Trophoblast cell (in vitro differentiated cells and primary cell): Measurements from ENCODE around the gene FOXL3.

Experiments used
- DNase-seq, 2 donors: peaks; one replicate each; pipeline ENCODE4 v3.0.0-alpha.2; 2016
- H2AFZ ChIP-seq: 2 replicates; pipeline ENCODE4 v1.6.1; 2013; ENCODE audit warnings: low read length, moderate library complexity, mild to moderate bottlenecking; ENCODE audit not compliant: insufficient read depth, poor library complexity
- H2AK5ac ChIP-seq: 2 replicates; pipeline ENCODE4 v1.6.1; 2013; ENCODE audit warnings: mild to moderate bottlenecking, low read length
- H2BK120ac ChIP-seq: 2 replicates; pipeline ENCODE4 v1.6.1; 2013; ENCODE audit warnings: low read length, mild to moderate bottlenecking, moderate library complexity; ENCODE audit not compliant: insufficient read depth, poor library complexity
- H2BK12ac ChIP-seq: 2 replicates; pipeline ENCODE4 v1.6.1; 2013; ENCODE audit warnings: mild to moderate bottlenecking, low read length, moderate library complexity
- H2BK5ac ChIP-seq: 2 replicates; pipeline ENCODE4 v1.6.1; 2013; ENCODE audit warnings: low read length, low read depth, moderate library complexity, mild to moderate bottlenecking; ENCODE audit not compliant: poor library complexity
- H3K14ac ChIP-seq: 2 replicates; pipeline ENCODE4 v1.6.1; 2013; ENCODE audit warnings: mild to moderate bottlenecking, low read length
- H3K18ac ChIP-seq: 2 replicates; pipeline ENCODE4 v1.6.1; 2013; ENCODE audit warnings: mild to moderate bottlenecking, low read length
- H3K23ac ChIP-seq: 2 replicates; pipeline ENCODE4 v1.6.1; 2013; ENCODE audit warnings: low read length
- H3K27ac ChIP-seq: 2 replicates; pipeline ENCODE4 v1.5.1; 2013; ENCODE audit warnings: low read depth, mild to moderate bottlenecking, inconsistent platforms, low read length, moderate library complexity
- H3K27me3 ChIP-seq: 2 replicates; pipeline ENCODE4 v1.6.1; 2013; ENCODE audit warnings: inconsistent platforms, mild to moderate bottlenecking, low read length, moderate library complexity; ENCODE audit not compliant: insufficient read depth
- H3K36me3 ChIP-seq, 2 experiments: 1 replicate in 1 of 2; 2 replicates in 1 of 2; pipeline ENCODE4 v1.6.1; 2013; ENCODE audit warnings: low read length in 2 of 2, mild to moderate bottlenecking in 2 of 2, moderate library complexity in 1 of 2; ENCODE audit not compliant: insufficient read depth in 2 of 2, control insufficient read depth in 1 of 2
- H3K4ac ChIP-seq: 2 replicates; pipeline ENCODE4 v1.6.1; 2013; ENCODE audit warnings: low read depth, mild to moderate bottlenecking, low read length, moderate library complexity
- H3K4me1 ChIP-seq, 2 experiments: 1 replicate in 1 of 2; 2 replicates in 1 of 2; pipeline ENCODE4 v1.6.1; 2013; ENCODE audit warnings: low read length in 2 of 2, mild to moderate bottlenecking in 2 of 2, moderate library complexity in 1 of 2; ENCODE audit not compliant: insufficient read depth in 2 of 2, control insufficient read depth in 1 of 2
- H3K4me2 ChIP-seq: 2 replicates; pipeline ENCODE4 v1.6.1; 2013; ENCODE audit warnings: inconsistent platforms, mild to moderate bottlenecking, low read length, moderate library complexity
- H3K4me3 ChIP-seq: 2 replicates; pipeline ENCODE4 v1.5.1; 2013; ENCODE audit warnings: mild to moderate bottlenecking, low read depth, low read length, inconsistent platforms
- H3K79me1 ChIP-seq: one replicate; pipeline ENCODE4 v1.6.1; 2013; ENCODE audit warnings: low read length
- H3K79me2 ChIP-seq: 2 replicates; pipeline ENCODE4 v1.6.1; 2013; ENCODE audit warnings: low read length, mild to moderate bottlenecking; ENCODE audit not compliant: control insufficient read depth, insufficient read depth, poor library complexity
- H3K9ac ChIP-seq: 2 replicates; pipeline ENCODE4 v1.6.1; 2013; ENCODE audit warnings: mild to moderate bottlenecking, low read length
- H3K9me3 ChIP-seq: 2 replicates; pipeline ENCODE4 v1.6.1; 2013; ENCODE audit warnings: low read depth, mild to moderate bottlenecking, control low read depth, inconsistent platforms, low read length; ENCODE audit not compliant: insufficient read depth
- H4K12ac ChIP-seq: 2 replicates; pipeline ENCODE4 v1.6.1; 2013; ENCODE audit warnings: low read depth, mild to moderate bottlenecking, low read length, moderate library complexity
- H4K8ac ChIP-seq: 2 replicates; pipeline ENCODE4 v1.6.1; 2013; ENCODE audit warnings: low read depth, mild to moderate bottlenecking, low read length, moderate library complexity
- H4K91ac ChIP-seq: one replicate; pipeline ENCODE4 v1.6.1; 2013; ENCODE audit warnings: low read depth, mild to moderate bottlenecking, low read length, moderate library complexity
- WGBS: extraction: QIAGEN DNeasy Blood & Tissue Kit; methylation state at CpG from one replicate; pipeline ENCODE4 v1.1.7; 2013; ENCODE audit warnings: missing lambda C conversion rate; ENCODE audit not compliant: insufficient read length, insufficient coverage; ENCODE audit errors: extremely low coverage; 5-methylcytosine and 5-hydroxymethylcytosine counted together

Gene FOXL3

DNA sequence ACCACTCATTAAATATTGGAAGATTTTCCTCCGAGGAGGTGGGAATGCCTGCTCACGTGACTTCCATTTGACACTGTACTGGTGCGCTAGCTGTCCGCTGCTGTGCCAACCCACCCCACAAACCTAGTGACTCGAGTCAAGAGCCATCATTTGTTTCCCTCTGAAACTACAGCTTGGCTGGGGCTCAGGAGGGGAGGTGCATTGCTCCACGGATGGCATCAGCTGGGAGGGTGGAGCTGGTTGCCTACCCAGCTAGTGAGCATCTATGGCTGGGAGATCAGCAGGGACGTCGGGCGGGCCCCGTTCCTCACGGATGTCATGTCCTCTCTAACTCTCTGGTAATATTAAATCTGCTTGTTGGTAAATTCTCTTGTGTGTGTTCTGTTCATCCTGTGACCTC is 9.5 kb upstream of the FOXL3 start:
- H2BK12ac ChIP-seq, result no peak overlapping the region
- no peak overlapping the region for H3K4me3 ChIP-seq
- H4K8ac ChIP-seq, result no peak overlapping the region
- no peak overlapping the region for H3K18ac ChIP-seq
- H3K27me3 ChIP-seq, result no peaks in the 10 kb centered on the region
- no peak for DNase-seq
- no peak overlapping the region for H4K91ac ChIP-seq
- no peak overlapping the region for H2AFZ ChIP-seq
- H3K36me3 ChIP-seq, result no peaks in the 10 kb centered on the region
- peaks cover 19% of the 10 kb centered on the region for H3K9me3 ChIP-seq
- H3K27ac ChIP-seq, result no peak overlapping the region
- H3K4ac ChIP-seq, result no peak overlapping the region
- H3K79me1 ChIP-seq, result no peaks in the 10 kb centered on the region
- H3K79me2 ChIP-seq, result no peaks in the 10 kb centered on the region
- no peak overlapping the region for H3K4me2 ChIP-seq
- H2BK5ac ChIP-seq, result no peak overlapping the region
- H3K9ac ChIP-seq, result no peak overlapping the region
- H3K14ac ChIP-seq, result no peak overlapping the region
- H2AK5ac ChIP-seq, result no peak overlapping the region
- H3K4me1 ChIP-seq, result no peaks in the 10 kb centered on the region
- WGBS, result no CpG with 5 or more reads among the region's 11 CpGs
- H2BK120ac ChIP-seq, result no peak overlapping the region
- H4K12ac ChIP-seq, result no peak overlapping the region
- H3K23ac ChIP-seq, result no peak overlapping the region

DNA sequence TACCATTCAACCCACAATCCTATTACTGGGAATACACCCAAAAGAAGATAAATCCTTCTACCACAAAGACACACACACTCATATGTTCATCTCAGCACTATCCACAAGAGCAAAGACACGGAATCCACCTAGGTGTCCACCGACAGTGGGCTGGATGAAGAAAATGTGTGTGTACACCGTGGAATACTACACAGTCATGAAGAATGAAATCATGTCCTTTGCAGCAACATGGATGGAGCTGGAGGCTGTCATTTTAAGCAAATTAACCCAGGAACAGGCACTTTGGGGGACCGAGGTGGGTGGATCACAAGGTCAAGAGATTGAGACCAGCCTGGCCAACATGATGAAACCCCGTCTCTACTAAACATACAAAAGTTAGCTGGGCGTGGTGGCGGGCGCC is 8.3 kb upstream of the FOXL3 start:
- Histone ChIP-seq H3K4me3 (no peak overlapping the region), H3K9me3 (peaks cover 8% of the 10 kb centered on the region), H2BK12ac (no peak overlapping the region), H3K79me1 (no peaks in the 10 kb centered on the region), H3K36me3 (no peaks in the 10 kb centered on the region), H3K27ac (no peak overlapping the region), H4K91ac (no peak overlapping the region), H2AFZ (no peak overlapping the region), H4K8ac (no peak overlapping the region), H2BK5ac (no peak overlapping the region), H3K4me1 (no peaks in the 10 kb centered on the region), H3K18ac (no peak overlapping the region), H2BK120ac (no peak overlapping the region), H3K4ac (no peak overlapping the region), H3K14ac (no peak overlapping the region), H3K4me2 (no peak overlapping the region), H2AK5ac (no peak overlapping the region), H3K9ac (no peak overlapping the region), H3K27me3 (no peaks in the 10 kb centered on the region), H3K79me2 (no peaks in the 10 kb centered on the region), H3K23ac (no peak overlapping the region), H4K12ac (no peak overlapping the region)
- DNase-seq, result no peak
- WGBS, result no CpG with 5 or more reads among the region's 8 CpGs

GRCh38 chr7:282621-283020 is 7.3 kb upstream of the FOXL3 start:
- Histone ChIP-seq H2BK120ac (no peak overlapping the region), H3K79me1 (no peaks in the 10 kb centered on the region), H2AK5ac (no peak overlapping the region), H3K4me3 (no peak overlapping the region), H2AFZ (no peak overlapping the region), H4K8ac (no peak overlapping the region), H3K79me2 (no peaks in the 10 kb centered on the region), H3K9me3 (peaks cover 7% of the 10 kb centered on the region), H2BK12ac (no peak overlapping the region), H3K14ac (no peak overlapping the region), H3K4me2 (no peak overlapping the region), H2BK5ac (no peak overlapping the region), H4K12ac (no peak overlapping the region), H3K4me1 (no peaks in the 10 kb centered on the region), H3K4ac (no peak overlapping the region), H3K18ac (no peak overlapping the region), H4K91ac (no peak overlapping the region), H3K9ac (no peak overlapping the region), H3K27me3 (no peaks in the 10 kb centered on the region), H3K27ac (no peak overlapping the region), H3K23ac (no peak overlapping the region), H3K36me3 (no peaks in the 10 kb centered on the region)
- WGBS, result no CpG with 5 or more reads among the region's 25 CpGs
- DNase-seq, result no peak

- no peak overlapping the region for H2BK12ac ChIP-seq
- no CpG with 5 or more reads among the region's 37 CpGs for WGBS
These were observed 4.9 kb upstream of the FOXL3 start for GRCh38 chr7:284762-285722.

More at GRCh38 chr7:284762-285722, 4.9 kb upstream of the FOXL3 start:
- Histone ChIP-seq H4K91ac (no peak overlapping the region), H4K8ac (no peak overlapping the region), H3K4me2 (no peak overlapping the region), H2BK5ac (no peak overlapping the region), H2BK120ac (no peak overlapping the region), H3K4me1 (no peaks in the 10 kb centered on the region), H2AFZ (no peak overlapping the region), H3K4me3 (no peak overlapping the region), H2AK5ac (no peak overlapping the region), H3K23ac (no peak overlapping the region), H3K14ac (no peak overlapping the region), H3K27me3 (peaks cover 12% of the 10 kb centered on the region), H3K9ac (no peak overlapping the region), H3K9me3 (peaks cover 7% of the 10 kb centered on the region), H3K79me1 (no peaks in the 10 kb centered on the region), H3K27ac (no peak overlapping the region), H3K4ac (no peak overlapping the region), H4K12ac (no peak overlapping the region), H3K79me2 (no peaks in the 10 kb centered on the region), H3K18ac (no peak overlapping the region), H3K36me3 (no peaks in the 10 kb centered on the region)
- no peak for DNase-seq
